DMS 273 (cell line): ENCODE data around the gene PMFBP1.

Source experiments
- DNase-seq: peaks from one replicate; lab custom pipeline; 2025; ENCODE audit not compliant: unreplicated experiment; lab: John Stamatoyannopoulos, UW

The PMFBP1 gene

DNA sequence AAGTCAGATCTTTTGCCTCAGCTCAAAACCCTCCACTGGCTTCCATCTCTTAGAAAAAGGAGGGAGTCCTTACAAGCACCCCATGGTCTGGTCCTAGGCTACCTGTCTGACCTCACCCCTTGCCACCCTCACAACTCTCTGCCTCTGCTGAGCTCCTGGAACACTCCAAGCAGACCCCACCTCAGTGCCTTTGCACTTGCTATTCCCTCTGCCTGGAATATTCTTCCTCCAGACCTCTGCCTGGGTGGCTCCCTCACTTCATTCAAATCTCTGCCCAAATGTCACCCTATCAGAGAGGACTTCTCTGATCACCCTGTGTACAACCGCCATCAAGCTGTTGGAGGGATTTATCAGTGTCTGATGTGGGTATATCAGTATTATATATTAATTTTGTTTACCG, 37.4 kb downstream of the PMFBP1 start:
- DNase-seq = no peak

GRCh38 chr16:72132726-72133125, 39.2 kb downstream of the PMFBP1 start:
- DNase-seq = no peak

DNA sequence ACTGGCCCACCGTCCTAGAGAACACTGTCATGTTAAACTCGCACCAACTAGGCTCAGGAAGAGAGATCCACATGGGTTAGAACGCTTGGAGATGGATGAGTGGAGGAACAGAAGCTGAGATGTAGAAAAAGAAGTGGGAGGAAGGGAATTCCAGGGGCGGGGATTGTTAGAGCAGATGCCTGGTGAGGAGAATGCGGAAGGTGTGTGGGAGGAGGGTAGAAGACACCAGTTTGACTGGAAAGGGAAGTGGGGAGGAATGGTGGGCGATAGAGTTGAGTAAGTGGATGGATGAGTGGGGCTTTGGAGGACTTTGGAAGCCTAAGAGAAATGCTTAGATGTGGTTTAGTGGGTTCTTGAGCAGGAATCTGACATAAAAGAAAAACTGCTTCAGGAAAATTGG, 40.9 kb downstream of the PMFBP1 start:
- DNase-seq = peak; percentile 24

- DNase-seq = peak; percentile 33
These were observed 41.8 kb downstream of the PMFBP1 start for GRCh38 chr16:72129976-72130656.

- no peak for DNase-seq
These were observed 43.3 kb downstream of the PMFBP1 start for GRCh38 chr16:72128701-72129100.

DNA sequence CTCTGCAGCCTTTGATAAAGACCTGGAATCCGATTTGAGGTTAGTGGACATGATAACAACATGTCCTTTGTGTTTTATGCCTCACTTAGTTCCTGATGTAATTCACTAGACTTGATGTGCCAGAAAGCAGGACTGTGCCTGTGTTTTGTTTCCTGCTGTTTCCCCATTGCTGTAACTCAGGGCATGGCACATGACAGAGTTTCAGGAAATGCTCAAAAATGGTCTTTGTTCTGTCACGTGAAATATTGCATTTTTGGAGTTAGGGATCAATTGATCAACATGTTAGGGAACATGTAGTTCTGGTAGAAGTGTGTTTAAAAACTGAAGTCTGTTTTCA, 45.6 kb downstream of the PMFBP1 start:
- DNase-seq = no peak

GRCh38 chr16:72125635-72126428, 46.1 kb downstream of the PMFBP1 start:
- DNase-seq = no peak

GRCh38 chr16:72124761-72125634, 47.0 kb downstream of the PMFBP1 start:
- peak; percentile 86 for DNase-seq

GRCh38 chr16:72124148-72124547, 47.8 kb downstream of the PMFBP1 start:
- no peak for DNase-seq

GRCh38 chr16:72123426-72123825, 48.5 kb downstream of the PMFBP1 start:
- no peak for DNase-seq

GRCh38 chr16:72122916-72123315, 49.0 kb downstream of the PMFBP1 start:
- no peak for DNase-seq

DNA sequence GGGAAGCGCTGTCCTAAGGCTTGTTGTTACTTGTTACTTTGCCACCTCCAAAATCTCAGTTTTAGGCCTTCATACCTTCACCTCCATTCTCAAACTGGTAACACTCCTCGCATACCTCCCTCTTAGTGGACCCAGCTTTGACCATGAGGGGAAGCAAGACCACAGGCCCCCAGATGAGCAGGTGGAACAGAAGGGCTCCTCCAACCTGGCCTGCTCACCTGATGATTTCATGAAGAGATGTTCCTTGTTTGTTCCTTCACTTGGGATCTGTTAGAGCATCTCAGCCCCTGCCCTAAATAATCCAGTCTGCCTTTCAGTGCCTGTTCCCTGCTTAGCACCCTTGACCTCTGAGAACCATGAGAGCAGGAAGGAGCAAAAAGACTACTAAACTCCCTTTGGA, 49.6 kb downstream of the PMFBP1 start:
- no peak for DNase-seq

- DNase-seq = no peak
These were observed 51.9 kb downstream of the PMFBP1 start for GRCh38 chr16:72120026-72120425.

GRCh38 chr16:72113616-72113945, 58.4 kb downstream of the PMFBP1 start:
- DNase-seq = no peak

DNA sequence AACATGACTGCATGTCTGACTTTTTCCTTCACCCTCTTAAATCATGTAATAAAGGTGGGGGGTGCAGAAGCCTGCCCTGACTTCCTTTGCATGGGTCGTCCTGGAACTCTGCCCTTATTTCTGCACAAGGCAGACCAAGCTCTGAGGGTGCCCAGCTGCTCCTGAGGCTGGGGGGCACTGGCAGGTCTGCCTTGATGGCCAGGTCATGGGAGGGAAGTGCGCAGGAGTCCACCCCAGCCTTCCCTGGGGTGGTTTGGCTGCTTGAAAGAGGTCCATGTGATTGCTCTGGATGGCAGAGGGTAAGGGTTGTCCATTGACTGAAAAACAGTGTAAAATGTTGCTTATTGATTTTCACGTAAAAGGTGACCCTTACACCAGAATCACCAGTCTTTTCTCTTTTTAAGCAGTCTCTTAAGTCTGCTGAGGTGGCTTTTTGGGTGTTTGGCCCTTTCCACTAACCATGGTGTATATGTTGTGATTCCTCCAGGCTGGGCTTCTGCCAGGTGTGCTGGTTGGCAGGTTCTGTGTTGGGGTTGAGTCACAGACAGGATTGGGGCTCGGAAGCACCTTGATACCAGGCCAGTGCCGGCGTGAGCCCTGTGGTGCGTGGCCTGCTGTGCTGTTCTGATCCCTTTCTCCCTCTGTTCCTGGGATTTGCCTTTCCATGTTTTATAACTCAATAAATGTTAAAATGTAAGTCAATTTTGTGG, 58.9 kb downstream of the PMFBP1 start:
- no peak for DNase-seq

- DNase-seq = no peak
These were observed 59.5 kb downstream of the PMFBP1 start for GRCh38 chr16:72112452-72112792.

DNA sequence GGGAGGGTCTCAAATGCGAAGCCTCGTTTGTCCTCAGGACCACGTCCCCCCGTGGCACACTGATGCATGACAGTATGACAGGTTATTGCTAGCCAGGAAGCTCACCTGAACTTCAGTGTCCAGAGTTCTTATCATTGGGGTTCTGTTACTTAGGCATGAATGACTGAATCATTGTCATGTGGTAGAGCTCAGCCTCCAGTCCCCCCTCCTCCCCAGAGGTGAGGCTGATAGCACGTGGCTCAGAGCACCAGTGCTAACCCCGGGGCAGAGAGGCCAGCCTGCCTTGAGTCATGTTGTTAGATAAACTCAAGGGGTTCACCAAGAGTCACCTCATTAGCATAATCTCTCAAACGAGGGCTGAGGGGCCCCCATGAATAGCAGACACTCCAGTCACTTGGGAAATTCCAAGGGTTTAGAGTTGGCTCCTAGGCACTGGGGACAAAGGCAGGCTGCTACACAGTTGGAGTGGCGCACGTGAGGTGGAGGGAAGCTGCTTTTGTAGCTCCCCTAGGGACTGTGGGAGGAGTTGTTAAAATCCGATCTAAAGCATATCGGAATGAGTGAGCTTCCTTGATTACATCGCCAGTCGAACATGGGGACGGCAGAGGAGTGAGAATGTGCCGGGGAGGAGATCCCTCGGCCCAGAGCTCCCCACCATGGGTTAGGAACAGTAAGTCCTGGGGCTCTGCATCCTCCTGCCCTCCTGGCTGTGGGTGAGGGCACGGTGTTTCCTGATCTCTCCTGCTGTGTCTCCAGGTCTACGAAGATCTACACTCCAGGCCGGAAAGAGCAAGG, 60.1 kb downstream of the PMFBP1 start:
- no peak for DNase-seq

DNA sequence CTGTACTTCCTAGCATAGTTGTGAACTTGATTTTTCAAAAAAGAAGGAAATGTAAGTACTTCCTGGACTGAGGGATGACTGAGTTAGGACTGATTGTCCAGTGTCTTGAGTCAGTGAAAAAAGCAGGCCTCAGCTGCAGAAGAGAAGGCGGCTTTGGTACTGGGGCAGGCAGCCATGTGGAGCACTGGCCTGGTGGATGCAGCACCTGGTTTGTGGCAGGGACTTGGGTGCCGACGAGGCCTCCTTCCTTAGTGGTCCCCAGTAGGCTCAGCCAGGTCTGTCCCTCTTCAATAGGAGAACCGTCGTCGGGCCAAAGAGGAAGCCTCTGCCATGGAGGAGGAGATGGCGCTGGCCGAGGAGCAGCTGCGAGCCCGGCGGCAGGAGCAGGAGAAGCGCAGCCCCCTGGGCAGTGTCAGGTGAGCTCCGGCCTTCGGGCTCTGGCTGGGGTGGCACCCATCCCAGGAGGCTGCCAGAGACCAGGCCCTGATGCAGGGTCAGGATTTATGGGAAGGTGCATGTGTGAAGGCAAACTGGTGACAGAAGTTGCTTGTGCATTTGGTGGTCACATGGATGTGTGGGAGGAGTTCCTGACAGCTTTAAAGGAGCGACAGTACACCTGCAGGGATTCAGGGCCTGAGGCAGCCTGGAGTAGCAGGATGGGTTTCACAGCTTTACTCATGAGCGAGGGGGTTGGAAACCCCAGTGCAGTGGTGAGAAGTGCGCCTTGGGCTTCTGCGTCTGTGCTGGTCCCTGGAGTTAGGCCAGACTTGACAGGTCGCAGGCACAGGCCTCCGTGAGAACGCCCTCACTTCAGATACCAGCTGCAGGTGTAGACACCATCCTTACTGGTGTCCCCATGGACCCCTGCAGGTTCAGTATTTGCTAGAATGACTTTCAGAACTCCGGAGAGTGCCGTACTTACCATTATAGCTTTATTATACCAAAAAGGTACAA, 61.0 kb downstream of the PMFBP1 start:
- DNase-seq = no peak

DNA sequence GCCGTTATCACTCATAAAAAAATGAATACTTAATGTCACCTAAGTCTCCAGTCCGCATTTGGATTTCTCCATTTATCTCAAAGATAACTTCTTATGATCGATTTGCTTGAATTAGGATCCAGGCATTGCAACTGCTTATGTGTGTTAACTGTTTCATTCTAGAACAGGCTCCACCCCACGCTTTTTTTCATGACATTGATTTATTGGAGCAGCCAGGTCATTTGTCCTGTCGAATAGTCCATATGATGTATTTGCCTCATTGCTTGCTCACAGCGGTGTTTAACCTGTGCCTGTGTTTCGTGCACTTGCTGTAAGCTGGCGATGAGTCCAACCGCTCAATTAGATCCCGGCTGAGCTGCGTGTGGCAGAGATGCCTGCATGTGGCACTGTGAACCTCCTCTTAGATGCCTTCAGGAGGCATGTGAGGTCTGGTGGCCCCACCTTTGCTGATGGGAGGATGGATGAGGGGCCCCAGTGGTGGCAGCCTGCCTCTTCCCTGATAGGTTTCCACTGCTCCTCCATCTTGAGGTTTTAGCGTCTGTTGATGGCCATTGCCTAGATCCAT, 61.9 kb downstream of the PMFBP1 start:
- no peak for DNase-seq
